RCC 7860 (cell line): ENCODE results near the gene TMEM232.
"Not testable (repeated sequence)": the region's sequence is repeated elsewhere in the genome, so short reads cannot be mapped to it uniquely, and the experiment has no call there.

Experiments
- DNase-seq: peaks from one replicate; pipeline ENCODE4 v3.0.0-alpha.2; 2015; ENCODE audit warnings: low spot score
- FAIRE-seq: peaks from 2 replicates; lab custom pipeline; 2012; peaks lifted over from hg19 to GRCh38; lab: Jason Lieb, UNC

TMEM232 gene

DNA sequence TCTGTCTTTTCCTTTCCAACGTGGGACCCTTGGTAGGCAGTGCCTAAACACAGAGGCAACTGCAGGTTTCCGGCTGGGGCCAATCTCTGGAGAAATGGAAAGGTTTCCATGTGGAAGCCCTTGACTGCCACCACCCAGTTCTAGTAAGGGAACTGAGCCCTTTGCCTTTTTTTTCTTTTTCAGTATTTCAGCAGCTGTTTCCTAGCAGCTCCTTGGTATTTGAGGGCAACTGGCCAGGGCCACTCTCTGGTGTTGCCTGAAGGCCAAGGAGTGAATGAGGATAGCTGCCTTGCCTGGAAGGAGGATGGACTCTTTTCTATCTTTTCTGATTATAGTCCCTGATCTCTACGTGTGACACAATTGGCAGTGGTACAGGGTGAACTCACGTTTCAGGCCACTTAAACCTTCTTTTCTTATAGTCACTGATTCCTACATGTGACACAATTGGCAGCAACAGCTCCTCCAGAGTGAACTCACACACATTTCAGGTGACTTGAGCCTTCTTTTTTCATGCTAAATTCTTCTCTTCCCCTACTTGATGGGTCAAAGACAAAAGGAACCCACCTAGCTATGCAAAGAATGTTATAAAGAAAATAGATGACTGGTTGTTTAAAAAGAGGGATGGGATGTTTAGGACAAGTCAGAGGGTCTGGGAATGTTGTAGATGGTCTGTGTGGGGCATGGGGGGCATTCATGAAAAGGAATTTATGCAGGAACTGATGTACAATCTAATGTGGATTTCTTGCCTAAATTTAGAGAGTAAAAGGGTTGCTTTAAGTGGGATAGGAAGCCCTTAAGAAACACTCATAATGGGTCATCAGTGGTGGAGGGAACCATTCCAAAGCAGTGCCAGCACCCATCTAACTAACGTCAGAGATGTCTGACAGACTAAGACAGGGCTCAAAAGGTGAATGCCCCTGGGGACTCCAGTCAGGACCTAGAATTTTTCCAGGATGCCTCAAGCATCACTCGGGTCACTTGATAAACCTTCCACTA lies 190.1 kb downstream of the TMEM232 start:
- FAIRE-seq (no peak), DNase-seq (no peak)

DNA sequence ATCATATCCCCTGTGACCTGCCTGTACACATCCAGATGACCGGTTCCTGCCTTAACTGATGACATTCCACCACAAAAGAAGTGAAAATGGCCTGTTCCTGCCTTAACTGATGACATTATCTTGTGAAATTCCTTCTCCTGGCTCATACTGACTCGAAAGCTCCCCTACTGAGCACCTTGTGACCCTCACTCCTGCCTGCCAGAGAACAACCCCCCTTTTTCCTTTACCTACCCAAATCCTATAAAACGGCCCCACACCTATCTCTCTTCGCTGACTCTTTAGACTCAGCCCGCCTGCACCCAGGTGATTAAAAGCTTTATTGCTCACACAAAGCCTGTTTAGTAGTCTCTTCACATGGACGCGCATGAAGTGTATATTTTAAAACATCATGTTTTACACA lies 191.3 kb downstream of the TMEM232 start:
- not testable (repeated sequence) for DNase-seq, FAIRE-seq

GRCh38 chr5:110525762-110526161 lies 200.7 kb downstream of the TMEM232 start:
- DNase-seq, result no peak
- FAIRE-seq, result no peak

- FAIRE-seq, result no peak
- no peak for DNase-seq
These were observed 209.1 kb downstream of the TMEM232 start for GRCh38 chr5:110517396-110517795.

GRCh38 chr5:110514030-110514429 lies 212.4 kb downstream of the TMEM232 start:
- no peak for DNase-seq
- no peak for FAIRE-seq

DNA sequence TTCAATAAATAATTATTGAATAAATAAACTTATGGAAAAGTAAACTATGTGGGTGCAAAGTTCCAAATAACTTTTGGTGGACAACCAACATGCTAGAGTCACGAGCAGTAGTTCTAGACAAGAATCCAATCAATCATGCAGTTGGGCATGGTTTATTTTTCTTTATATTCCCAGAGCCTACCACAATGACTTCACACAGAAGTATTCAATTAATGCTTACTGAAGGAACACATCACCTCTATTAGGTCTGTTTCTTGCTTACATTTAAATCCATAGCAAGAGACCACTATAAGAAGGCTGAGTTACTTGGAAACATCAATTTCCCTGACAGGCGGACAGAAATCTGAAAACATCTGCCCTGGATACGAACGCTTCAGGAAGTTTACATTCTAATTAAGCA lies 214.2 kb downstream of the TMEM232 start:
- FAIRE-seq (no peak), DNase-seq (no peak)

DNA sequence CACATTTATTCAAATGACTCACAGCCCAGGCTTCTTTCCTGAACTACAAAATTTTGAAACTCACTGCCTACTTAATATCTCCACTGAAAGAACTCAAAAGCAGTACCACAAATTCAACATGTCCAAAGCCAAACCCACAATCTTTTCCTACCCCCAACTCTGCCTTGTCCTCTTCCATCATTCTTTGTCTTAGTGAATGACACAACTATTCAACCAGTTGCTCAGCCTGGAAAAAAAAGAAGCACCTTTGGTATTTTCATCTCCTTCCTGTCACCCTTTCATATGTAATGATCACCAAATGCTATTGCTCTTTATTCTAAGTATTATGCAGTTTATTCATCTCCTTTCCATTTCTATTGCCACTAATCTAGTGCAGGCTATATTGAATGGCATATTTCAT lies 216.3 kb downstream of the TMEM232 start:
- DNase-seq (no peak), FAIRE-seq (no peak)

GRCh38 chr5:110507972-110508371 lies 218.5 kb downstream of the TMEM232 start:
- FAIRE-seq (no peak), DNase-seq (no peak)

GRCh38 chr5:110506378-110506777 lies 220.1 kb downstream of the TMEM232 start:
- FAIRE-seq (no peak), DNase-seq (no peak)

DNA sequence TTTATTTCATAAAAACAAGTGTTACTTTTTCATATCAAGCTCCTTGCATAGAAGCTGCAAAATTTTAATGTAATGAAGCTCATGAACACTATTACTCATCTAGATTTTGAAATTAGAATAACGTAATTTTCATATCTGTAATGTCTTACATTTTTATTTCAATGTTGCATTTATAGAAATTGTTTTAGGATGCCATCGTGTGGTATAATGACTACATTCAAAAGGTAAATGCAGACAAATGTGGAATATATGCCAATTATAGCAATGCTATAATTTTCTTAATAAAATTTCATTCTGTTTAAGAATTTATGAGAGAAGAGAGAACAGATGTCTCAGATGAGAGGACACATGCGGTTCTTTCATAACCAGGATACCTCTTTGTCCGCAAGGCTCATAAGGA lies 230.2 kb downstream of the TMEM232 start:
- FAIRE-seq (no peak), DNase-seq (no peak)

DNA sequence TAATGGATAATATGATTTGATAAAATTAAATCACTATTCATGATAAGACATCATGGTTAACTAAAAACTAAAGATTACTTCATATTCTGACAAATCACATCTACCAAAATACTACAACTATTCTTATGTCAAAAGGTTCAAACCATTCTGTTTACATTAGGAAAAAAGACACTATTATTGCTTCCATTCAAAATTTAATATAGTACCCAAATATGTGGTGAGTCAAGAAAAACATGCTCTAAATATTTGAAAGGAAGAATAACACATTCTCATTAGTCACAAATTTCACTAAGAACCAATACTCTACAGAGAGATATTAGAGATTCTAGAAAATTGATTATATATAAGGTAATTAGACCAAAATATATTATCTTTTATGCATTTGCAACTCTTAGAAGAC lies 234.0 kb downstream of the TMEM232 start:
- DNase-seq, result no peak
- peak; percentile 29 for FAIRE-seq

DNA sequence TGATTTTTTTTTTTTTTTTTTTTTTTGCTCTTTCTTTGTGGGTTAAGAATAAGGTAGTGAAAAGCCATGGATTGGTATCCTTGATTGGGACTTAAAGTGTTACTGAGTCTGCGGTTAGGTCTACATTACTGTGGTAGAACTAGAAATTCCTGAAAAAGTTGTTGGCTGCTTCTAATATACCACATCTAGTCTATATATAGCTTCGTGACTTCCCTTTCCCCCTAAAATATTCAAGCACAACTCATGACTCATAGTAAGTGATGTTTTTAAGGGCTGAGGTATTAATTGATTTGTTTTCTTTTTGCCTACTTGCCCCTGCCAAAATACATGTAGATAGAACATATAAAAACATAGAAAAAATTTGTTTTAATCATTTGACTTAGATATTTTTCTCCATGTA lies 247.6 kb downstream of the TMEM232 start:
- peak; percentile 91 for FAIRE-seq
- peak; percentile 85 for DNase-seq

DNA sequence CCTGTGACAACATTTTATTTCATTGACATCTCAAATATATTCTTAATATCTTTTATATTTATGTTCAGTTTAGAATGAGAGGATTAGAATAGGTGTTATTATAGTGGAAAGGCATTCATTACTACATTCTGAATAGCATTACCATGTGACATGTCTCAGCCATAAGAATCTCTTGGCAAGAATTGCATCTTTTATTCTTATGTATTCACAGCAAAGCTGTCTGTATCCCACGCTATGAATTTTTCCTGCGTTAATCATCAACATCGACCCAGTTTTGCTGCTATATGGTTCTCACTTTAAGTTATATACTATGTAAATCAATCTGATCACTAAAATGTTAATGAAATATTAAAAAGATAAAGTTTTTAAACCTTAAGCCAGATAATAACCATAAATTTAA lies 248.6 kb downstream of the TMEM232 start:
- no peak for FAIRE-seq
- DNase-seq, result no peak

DNA sequence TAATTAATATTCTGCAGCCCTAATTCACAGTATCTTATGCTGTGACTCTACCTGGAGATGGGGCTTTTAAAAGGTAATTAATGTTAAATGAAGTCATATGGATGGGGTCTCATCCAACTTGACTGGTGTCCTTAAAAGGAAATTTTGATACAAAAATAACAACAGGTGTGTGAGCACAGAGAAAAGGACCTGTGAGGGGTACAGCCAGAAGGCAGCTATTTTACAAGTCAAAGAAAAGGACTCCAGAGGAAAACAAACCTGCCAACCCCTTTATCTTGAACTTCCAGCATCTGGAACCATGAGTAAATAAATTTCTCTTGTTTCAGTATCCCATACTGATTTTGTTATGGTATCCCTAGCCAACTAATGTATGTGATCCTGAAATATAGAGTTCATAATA lies 250.3 kb downstream of the TMEM232 start:
- FAIRE-seq (no peak), DNase-seq (no peak)

GRCh38 chr5:110475529-110475928 lies 250.9 kb downstream of the TMEM232 start:
- FAIRE-seq (no peak), DNase-seq (no peak)

- no peak for FAIRE-seq
These were observed 257.0 kb downstream of the TMEM232 start for GRCh38 chr5:110469486-110469885.

DNA sequence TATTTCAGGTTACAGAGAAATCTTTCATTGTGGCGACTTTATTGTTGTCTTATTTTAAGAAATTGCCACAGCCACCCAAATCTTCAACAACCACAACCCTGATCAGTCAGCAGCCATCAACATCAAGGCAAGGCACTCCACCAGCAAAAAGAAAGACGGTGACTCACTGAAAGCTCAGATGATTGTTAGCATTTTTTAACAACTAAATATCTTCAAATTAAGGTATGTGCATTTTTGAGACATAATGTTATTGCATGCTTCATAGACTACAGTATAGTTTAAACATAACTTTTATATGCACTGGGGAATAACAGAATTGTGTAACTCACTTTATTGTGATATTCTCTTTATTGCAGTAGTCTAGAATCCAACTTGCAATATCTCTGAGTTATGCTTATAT lies 263.4 kb downstream of the TMEM232 start:
- no peak for DNase-seq
- no peak for FAIRE-seq

More at GRCh38 chr5:110469486-110469885, 257.0 kb downstream of the TMEM232 start:
- DNase-seq, result no peak

DNA sequence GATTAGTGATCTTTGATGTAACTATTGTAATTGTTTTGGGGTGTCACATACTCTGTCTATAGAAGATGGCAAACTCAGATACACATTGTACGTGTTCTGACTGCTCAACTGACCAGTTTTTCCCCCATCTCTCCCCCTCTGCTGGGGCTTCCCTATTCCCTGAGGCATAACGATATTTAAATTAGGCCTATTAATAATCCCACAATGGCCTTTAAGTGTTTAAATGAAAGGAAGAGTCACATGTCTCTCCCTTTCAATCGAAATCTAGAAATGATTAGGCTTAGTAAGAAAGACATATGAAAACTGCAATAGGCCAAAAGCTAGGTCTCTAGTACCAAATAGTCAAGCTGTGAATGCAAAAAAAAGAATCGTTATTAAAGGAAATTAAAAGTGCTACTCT lies 265.6 kb downstream of the TMEM232 start:
- DNase-seq (no peak), FAIRE-seq (no peak)

- FAIRE-seq (no peak), DNase-seq (no peak)
These were observed 268.2 kb downstream of the TMEM232 start for GRCh38 chr5:110458313-110458712.

GRCh38 chr5:110442856-110443255 lies 283.6 kb downstream of the TMEM232 start:
- FAIRE-seq, result no peak

GRCh38 chr5:110441035-110441434 lies 285.4 kb downstream of the TMEM232 start:
- no peak for DNase-seq
- no peak for FAIRE-seq

More at GRCh38 chr5:110442856-110443255, 283.6 kb downstream of the TMEM232 start:
- no peak for DNase-seq

GRCh38 chr5:110440058-110440457 lies 286.4 kb downstream of the TMEM232 start:
- FAIRE-seq (no peak), DNase-seq (no peak)
